ENCODE measurements around the gene AIRE.
"Not testable (repeated sequence)": the region's sequence is repeated elsewhere in the genome, so short reads cannot be mapped to it uniquely, and the experiment has no call there.

AIRE gene

DNA sequence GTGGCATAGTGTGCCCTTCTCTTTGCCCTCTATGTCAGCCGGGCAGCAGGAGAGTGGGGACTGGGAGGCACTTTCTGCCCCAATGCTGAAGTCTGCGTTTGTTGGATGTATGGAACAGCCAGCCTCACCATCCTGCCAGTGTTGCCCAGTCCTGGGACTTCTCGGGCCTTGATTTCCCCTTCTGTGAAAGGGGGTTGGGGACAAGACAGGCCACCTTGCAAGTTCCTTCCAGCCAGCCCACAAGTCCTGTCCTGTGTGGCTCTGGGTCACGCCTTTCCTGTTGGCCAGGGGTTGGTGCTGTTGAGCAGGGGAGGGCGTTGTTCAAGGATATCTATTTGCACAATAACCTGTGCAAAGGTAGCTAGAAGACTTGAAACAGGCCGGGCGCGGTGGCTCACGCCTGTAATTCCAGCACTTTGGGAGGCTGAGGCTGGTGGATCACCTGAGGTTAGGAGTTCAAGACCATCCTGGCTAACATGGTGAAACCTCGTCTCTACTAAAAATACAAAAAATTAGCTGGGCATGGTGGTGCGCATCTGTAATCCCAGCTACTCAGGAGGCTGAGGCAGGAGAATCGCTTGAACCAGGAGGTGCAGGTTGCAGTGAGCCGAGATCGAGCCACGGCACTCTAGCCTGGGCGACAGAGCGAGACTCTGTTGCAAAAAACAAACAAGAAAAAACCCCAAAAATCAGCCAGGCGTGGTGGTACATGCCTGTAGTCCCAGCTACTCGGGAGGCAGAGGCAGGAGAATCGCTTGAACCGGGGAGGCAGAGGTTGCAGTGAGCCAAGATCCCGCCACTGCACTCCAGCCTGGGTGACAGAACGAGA lies 17.1 kb downstream of the AIRE start:
- H2AFZ ChIP-seq (ENCODE audit: low read depth, low read length); H3K9me3 ChIP-seq (ENCODE audit: insufficient read depth, low read length, severe bottlenecking); ATAC-seq (ENCODE audit: insufficient read depth, low read depth); H3K27me3 ChIP-seq (ENCODE audit: insufficient read depth, low read length, poor library complexity); DNase-seq; H3K27ac ChIP-seq (ENCODE audit: low read length); H3K4me3 ChIP-seq (ENCODE audit: low read depth in 1 of 2, low read length in 2 of 2); H3K9ac ChIP-seq (ENCODE audit: low read depth, low read length): not testable (repeated sequence)
- Histone ChIP-seq H3K79me2 (ENCODE audit: insufficient read depth, low read length) (peaks cover 68% of the 10 kb centered on the region), H4K20me1 (ENCODE audit: insufficient read depth, low read length) (peaks cover 62% of the 10 kb centered on the region), H3K4me2 (ENCODE audit: insufficient read depth, low read length) (peak overlapping the region; percentile 5; the same call in 1 of the 2 replicates), H3K36me3 (ENCODE audit: insufficient read depth, low read length) (peaks cover 40% of the 10 kb centered on the region), H3K4me1 (ENCODE audit: insufficient read depth, low read length) (peaks cover 35% of the 10 kb centered on the region)
- TF ChIP-seq CTCF (IDR thresholded peaks at IDR 0.05; ENCODE audit: borderline replicate concordance, extremely low read depth, low read length, poor library complexity, severe bottlenecking), result peak; percentile 20

DNA sequence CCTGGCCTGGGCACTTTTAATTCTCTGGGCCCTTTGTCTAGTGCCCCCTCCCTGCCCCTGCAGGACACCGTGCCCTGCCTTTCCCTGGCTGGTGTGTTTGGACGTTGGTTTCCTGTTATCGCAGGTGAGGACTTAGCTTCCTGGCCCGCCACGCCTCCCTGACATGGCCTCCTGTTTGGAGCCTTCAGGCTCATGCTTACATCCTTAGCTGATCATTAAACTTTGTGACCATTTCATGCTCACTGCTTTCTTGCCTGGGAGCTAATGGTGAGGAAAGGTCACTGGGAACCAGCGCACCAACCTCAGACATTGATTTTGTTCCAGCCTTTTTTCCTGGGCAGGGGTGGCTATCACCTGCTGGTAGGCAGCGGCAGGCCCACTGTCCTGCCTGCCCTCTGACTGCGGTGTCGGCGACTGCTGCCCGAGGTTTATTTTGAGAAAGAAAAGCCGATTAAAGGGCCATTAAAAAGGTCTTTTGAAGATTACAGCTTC lies 17.9 kb downstream of the AIRE start:
- H3K79me2 ChIP-seq (ENCODE audit: insufficient read depth, low read length), result peaks cover 68% of the 10 kb centered on the region
- no peak overlapping the region for H3K4me2 ChIP-seq (ENCODE audit: insufficient read depth, low read length)
- ATAC-seq (ENCODE audit: insufficient read depth, low read depth) (no peak), DNase-seq (no peak)
- no peak overlapping the region for H3K4me3 ChIP-seq (ENCODE audit: low read depth in 1 of 2, low read length in 2 of 2)
- no peaks in the 10 kb centered on the region for H3K27me3 ChIP-seq (ENCODE audit: insufficient read depth, low read length, poor library complexity)
- H3K9ac ChIP-seq (ENCODE audit: low read depth, low read length), result no peak overlapping the region
- H3K4me1 ChIP-seq (ENCODE audit: insufficient read depth, low read length), result peaks cover 31% of the 10 kb centered on the region
- TF ChIP-seq EZH2 (IDR thresholded peaks at IDR 0.05; ENCODE audit: borderline replicate concordance, low read depth, low read length, severe bottlenecking) (no peak), CTCF (IDR thresholded peaks at IDR 0.05; ENCODE audit: borderline replicate concordance, extremely low read depth, low read length, poor library complexity, severe bottlenecking) (no peak)
- peaks cover 46% of the 10 kb centered on the region for H3K36me3 ChIP-seq (ENCODE audit: insufficient read depth, low read length)
- H3K9me3 ChIP-seq (ENCODE audit: insufficient read depth, low read length, severe bottlenecking), result no peaks in the 10 kb centered on the region
- peaks cover 68% of the 10 kb centered on the region for H4K20me1 ChIP-seq (ENCODE audit: insufficient read depth, low read length)
- no peak overlapping the region for H2AFZ ChIP-seq (ENCODE audit: low read depth, low read length)
- no peak overlapping the region for H3K27ac ChIP-seq (ENCODE audit: low read length)

GRCh38 chr21:44304011-44304616 lies 18.4 kb downstream of the AIRE start:
- Histone ChIP-seq H3K27me3 (ENCODE audit: insufficient read depth, low read length, poor library complexity) (no peaks in the 10 kb centered on the region), H3K36me3 (ENCODE audit: insufficient read depth, low read length) (peaks cover 49% of the 10 kb centered on the region), H2AFZ (ENCODE audit: low read depth, low read length) (no peak overlapping the region), H3K4me3 (ENCODE audit: low read depth in 1 of 2, low read length in 2 of 2) (no peak overlapping the region), H3K9me3 (ENCODE audit: insufficient read depth, low read length, severe bottlenecking) (no peaks in the 10 kb centered on the region), H3K79me2 (ENCODE audit: insufficient read depth, low read length) (peaks cover 68% of the 10 kb centered on the region), H3K9ac (ENCODE audit: low read depth, low read length) (no peak overlapping the region), H3K4me2 (ENCODE audit: insufficient read depth, low read length) (no peak overlapping the region), H4K20me1 (ENCODE audit: insufficient read depth, low read length) (peaks cover 73% of the 10 kb centered on the region), H3K4me1 (ENCODE audit: insufficient read depth, low read length) (peaks cover 29% of the 10 kb centered on the region), H3K27ac (ENCODE audit: low read length) (no peak overlapping the region)
- TF ChIP-seq CTCF (IDR thresholded peaks at IDR 0.05; ENCODE audit: borderline replicate concordance, extremely low read depth, low read length, poor library complexity, severe bottlenecking) (no peak), EZH2 (IDR thresholded peaks at IDR 0.05; ENCODE audit: borderline replicate concordance, low read depth, low read length, severe bottlenecking) (no peak)
- DNase-seq (no peak), ATAC-seq (ENCODE audit: insufficient read depth, low read depth) (no peak)
